H1 (cell line): ENCODE results near the gene INTS6. TPM values are rescaled to one million over a fixed set of nuclear protein-coding genes. Genes with fewer than 3 reads are reported as not detected.

Experiments used
- HDAC2 ChIP-seq, 2 experiments: fragments of 300-600 bp in 1 of 2; sonication (generic) in 1 of 2; IDR thresholded peaks; 2 replicates each; pipeline ENCODE4 v1.6.1; 2011 to 2012; ENCODE audit warnings: low read depth in 2 of 2, low read length in 2 of 2, mild to moderate bottlenecking in 2 of 2, moderate library complexity in 2 of 2, borderline replicate concordance in 1 of 2, inconsistent platforms in 1 of 2
- RFX5 ChIP-seq: IDR thresholded peaks from 2 replicates; pipeline ENCODE4 v1.6.1; 2011; ENCODE audit warnings: low read depth, low read length, improper control_type of control experiment, borderline replicate concordance
- SIN3A ChIP-seq, 2 experiments: IDR thresholded peaks in 1 of 2; conservative IDR thresholded peaks in 1 of 2; 2 replicates each; pipeline ENCODE4 v1.6.1; 2011 to 2012; ENCODE audit warnings: low read length in 2 of 2, improper control_type of control experiment in 1 of 2, low read depth in 1 of 2, mild to moderate bottlenecking in 1 of 2
- TCF12 ChIP-seq: IDR thresholded peaks from 2 replicates; pipeline ENCODE4 v1.6.1; 2011; ENCODE audit warnings: low read depth, mild to moderate bottlenecking, low read length
- polyA plus RNA-seq, 7 experiments: library from polyadenylated mRNA; depleted of rRNA in 3 of 7; stranded (reverse) in 5 of 7; unstranded in 2 of 7; fragments of >200 nt in 5 of 7; fragments of 200-250 nt in 2 of 7; gene quantifications; 1 replicate in 5 of 7; 2 replicates in 1 of 7; 4 replicates in 1 of 7; pipeline versions ENCODE4 v1.2.1 to v1.2.3, GENCODE V29; 2011 to 2013; ENCODE audit warnings: missing spikeins in 2 of 7, mixed read lengths in 2 of 7
- total RNA-seq: library from RNA; stranded (reverse); fragmentation: NEBNext Ultra II Directional; extraction: Animal tissue kit (Norgen Biotek cat#: 25700); gene quantifications from 2 replicates; pipeline ENCODE4 v1.2.1, GENCODE V29; 2021

The INTS6 gene
- total and polyA plus RNA-seq, 2 of the 8 experiments (the other 6 are each of a cell fraction or from before 2014, with no cell fraction given) = 12.6 to 42.8 TPM

DNA sequence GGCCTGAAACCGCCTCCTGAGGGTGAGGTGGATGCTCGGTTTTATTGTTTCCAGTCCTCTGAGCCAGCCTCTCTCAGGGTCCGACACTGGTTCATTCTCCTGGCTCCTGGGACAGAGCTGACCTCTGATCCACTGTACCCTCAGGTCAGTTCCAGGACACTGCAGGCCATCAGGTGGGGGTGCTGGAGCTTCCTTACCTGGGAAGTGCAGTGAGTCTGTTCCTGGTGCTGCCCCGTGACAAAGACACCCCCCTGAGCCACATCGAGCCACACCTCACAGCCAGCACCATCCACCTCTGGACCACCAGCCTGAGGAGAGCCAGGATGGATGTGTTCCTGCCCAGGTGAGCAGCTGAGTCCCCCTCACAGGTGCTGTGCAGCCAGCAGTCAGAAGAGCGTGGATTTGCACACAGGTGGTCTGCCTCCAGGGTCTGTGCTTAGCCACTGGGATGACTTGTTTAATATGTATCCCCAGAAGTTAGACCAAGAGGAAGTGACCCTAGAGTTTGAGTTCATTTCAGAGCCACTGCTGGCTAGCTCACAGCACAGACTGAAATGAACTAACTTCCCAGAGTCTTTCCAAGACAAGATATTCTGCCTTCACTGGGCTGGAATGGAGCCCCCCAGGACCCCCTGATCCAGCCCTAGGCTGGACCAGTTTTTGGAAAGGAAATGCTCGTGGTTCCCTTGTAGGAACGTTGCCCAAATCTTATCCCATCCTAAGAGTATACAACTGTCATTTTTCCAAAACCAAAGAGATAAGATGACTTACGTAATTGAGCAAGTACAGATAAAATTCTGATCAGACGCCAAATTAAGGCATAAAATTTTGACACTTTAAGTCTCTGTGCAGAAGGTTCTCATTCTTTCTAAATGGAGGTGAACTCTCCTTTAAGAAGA, 104.5 kb downstream of the INTS6 start (continued):
- TF ChIP-seq SIN3A (conservative IDR thresholded peaks at IDR 0.05 in 1 of 2, IDR thresholded peaks at IDR 0.05 in 1 of 2; ENCODE audit: low read depth in 1 of 2, low read length in 2 of 2) (no peak), RFX5 (no peak), TCF12 (no peak), HDAC2 (IDR thresholded peaks at IDR 0.05; ENCODE audit: borderline replicate concordance in 1 of 2, low read depth in 2 of 2, low read length in 2 of 2) (no peak)
